ENCODE data around the gene NCK2.

NCK2 gene

GRCh38 chr2:105765415-105766299 lies 20.9 kb downstream of the NCK2 start:
- Histone ChIP-seq H3K9me3 (ENCODE audit: control insufficient read depth, low read length) (no peaks in the 10 kb centered on the region), H2AK5ac (ENCODE audit: low read length, severe bottlenecking) (no peak overlapping the region), H3K4me3 (ENCODE audit: insufficient read depth in 1 of 2, low read depth in 1 of 2, low read length in 2 of 2) (no peak overlapping the region), H3K18ac (ENCODE audit: low read depth in 1 of 2, low read length in 2 of 2) (no peak overlapping the region), H2BK5ac (ENCODE audit: low read depth, low read length, poor library complexity, severe bottlenecking) (no peak overlapping the region), H4K91ac (ENCODE audit: low read length) (no peak overlapping the region), H3K9ac (ENCODE audit: low read length) (no peak overlapping the region), H3K27me3 (ENCODE audit: control insufficient read depth in 1 of 2, insufficient read depth in 1 of 2, low read length in 2 of 2) (no peaks in the 10 kb centered on the region), H3K36me3 (ENCODE audit: control insufficient read depth in 1 of 2, insufficient read depth in 2 of 2, low read depth in 1 of 2, low read length in 2 of 2) (peaks cover 0 to 6% of the 10 kb centered on the region in 2 experiments), H2BK12ac (ENCODE audit: low read length in 2 of 2) (no peak overlapping the region), H3K27ac (ENCODE audit: low read length, poor library complexity, severe bottlenecking) (no peak overlapping the region), H3K14ac (ENCODE audit: low read length in 2 of 2) (no peak overlapping the region), H2AFZ (ENCODE audit: low read depth, low read length) (no peak overlapping the region), H3K4me2 (ENCODE audit: low read length, poor library complexity, severe bottlenecking) (no peak overlapping the region), H4K8ac (ENCODE audit: low read length) (no peak overlapping the region), H2BK120ac (ENCODE audit: low read depth, low read length) (no peak overlapping the region), H3K79me1 (replicated peaks; ENCODE audit: low read length, poor library complexity, severe bottlenecking) (peaks cover 34% of the 10 kb centered on the region), H2BK15ac (ENCODE audit: low read depth, poor library complexity, severe bottlenecking) (no peak overlapping the region), H3K4ac (ENCODE audit: low read depth in 1 of 2, low read length in 2 of 2) (no peak overlapping the region), H3K4me1 (ENCODE audit: control insufficient read depth, insufficient read depth, low read depth, low read length) (peaks cover 32% of the 10 kb centered on the region), H3K23ac (ENCODE audit: low read length in 2 of 2) (no peak overlapping the region)
- WGBS, result 90% methylated on average over 7 of the region's 10 CpGs
- no peak for DNase-seq

- H3K4me2 ChIP-seq (ENCODE audit: low read length, poor library complexity, severe bottlenecking), result no peak overlapping the region
- no peak overlapping the region for H2BK15ac ChIP-seq (ENCODE audit: low read depth, poor library complexity, severe bottlenecking)
- H3K23ac ChIP-seq (ENCODE audit: low read length in 2 of 2), result no peak overlapping the region
- no peak overlapping the region for H3K27ac ChIP-seq (ENCODE audit: low read length, poor library complexity, severe bottlenecking)
- no peak overlapping the region for H3K9ac ChIP-seq (ENCODE audit: low read length)
- no peak overlapping the region for H3K14ac ChIP-seq (ENCODE audit: low read length in 2 of 2)
- no peak overlapping the region for H3K18ac ChIP-seq (ENCODE audit: low read depth in 1 of 2, low read length in 2 of 2)
- H2BK5ac ChIP-seq (ENCODE audit: low read depth, low read length, poor library complexity, severe bottlenecking), result no peak overlapping the region
- DNase-seq, result no peak
- H3K4ac ChIP-seq (ENCODE audit: low read depth in 1 of 2, low read length in 2 of 2), result no peak overlapping the region
- H3K36me3 ChIP-seq (ENCODE audit: control insufficient read depth in 1 of 2, insufficient read depth in 2 of 2, low read depth in 1 of 2, low read length in 2 of 2), result peaks cover 0 to 6% of the 10 kb centered on the region in 2 experiments
- H2AFZ ChIP-seq (ENCODE audit: low read depth, low read length), result no peak overlapping the region
- H3K79me1 ChIP-seq (replicated peaks; ENCODE audit: low read length, poor library complexity, severe bottlenecking), result peaks cover 28% of the 10 kb centered on the region
- H4K8ac ChIP-seq (ENCODE audit: low read length), result no peak overlapping the region
- H2BK12ac ChIP-seq (ENCODE audit: low read length in 2 of 2), result no peak overlapping the region
- no peak overlapping the region for H4K91ac ChIP-seq (ENCODE audit: low read length)
- no peak overlapping the region for H2BK120ac ChIP-seq (ENCODE audit: low read depth, low read length)
- peaks cover 29% of the 10 kb centered on the region for H3K4me1 ChIP-seq (ENCODE audit: control insufficient read depth, insufficient read depth, low read depth, low read length)
- H3K27me3 ChIP-seq (ENCODE audit: control insufficient read depth in 1 of 2, insufficient read depth in 1 of 2, low read length in 2 of 2), result no peaks in the 10 kb centered on the region
- no peak overlapping the region for H3K4me3 ChIP-seq (ENCODE audit: insufficient read depth in 1 of 2, low read depth in 1 of 2, low read length in 2 of 2)
- no peak overlapping the region for H2AK5ac ChIP-seq (ENCODE audit: low read length, severe bottlenecking)
- 100% methylated on average over 3 of the region's 7 CpGs for WGBS
- no peaks in the 10 kb centered on the region for H3K9me3 ChIP-seq (ENCODE audit: control insufficient read depth, low read length)
Measured at GRCh38 chr2:105766300-105766866, 21.7 kb downstream of the NCK2 start.

DNA sequence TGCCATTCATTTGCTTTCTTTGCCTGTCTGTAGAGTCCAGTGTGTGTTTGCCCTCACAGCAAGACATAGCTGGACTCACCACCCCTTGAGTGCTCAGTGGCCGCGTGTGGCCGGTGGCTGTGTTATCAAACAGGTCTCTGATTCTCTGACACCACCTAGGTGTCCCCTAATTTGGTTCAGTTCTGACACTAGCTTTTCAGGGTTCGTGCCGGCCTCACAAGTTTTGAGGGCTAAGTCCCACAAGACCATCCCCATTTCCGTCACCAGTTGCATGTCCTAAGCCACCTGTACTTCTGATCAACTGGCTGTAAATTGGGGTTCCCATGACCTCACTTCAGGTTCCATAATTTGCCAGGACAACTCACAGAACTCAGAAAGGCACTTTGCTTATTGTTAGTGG lies 23.5 kb downstream of the NCK2 start:
- no peak overlapping the region for H3K14ac ChIP-seq (ENCODE audit: low read length in 2 of 2)
- 92% methylated on average over 6 of the region's 6 CpGs for WGBS
- H2AK5ac ChIP-seq (ENCODE audit: low read length, severe bottlenecking), result peak overlapping the region; percentile 60
- H4K91ac ChIP-seq (ENCODE audit: low read length), result no peak overlapping the region
- no peak overlapping the region for H3K4ac ChIP-seq (ENCODE audit: low read depth in 1 of 2, low read length in 2 of 2)
- no peak overlapping the region for H3K27ac ChIP-seq (ENCODE audit: low read length, poor library complexity, severe bottlenecking)
- H2AFZ ChIP-seq (ENCODE audit: low read depth, low read length), result no peak overlapping the region
- H3K9me3 ChIP-seq (ENCODE audit: control insufficient read depth, low read length), result no peaks in the 10 kb centered on the region
- no peak for DNase-seq
- peaks cover 32% of the 10 kb centered on the region for H3K4me1 ChIP-seq (ENCODE audit: control insufficient read depth, insufficient read depth, low read depth, low read length)
- H2BK120ac ChIP-seq (ENCODE audit: low read depth, low read length), result no peak overlapping the region
- H3K4me2 ChIP-seq (ENCODE audit: low read length, poor library complexity, severe bottlenecking), result no peak overlapping the region
- H2BK15ac ChIP-seq (ENCODE audit: low read depth, poor library complexity, severe bottlenecking), result no peak overlapping the region
- peaks cover 29% of the 10 kb centered on the region for H3K79me1 ChIP-seq (replicated peaks; ENCODE audit: low read length, poor library complexity, severe bottlenecking)
- no peak overlapping the region for H2BK5ac ChIP-seq (ENCODE audit: low read depth, low read length, poor library complexity, severe bottlenecking)
- H4K8ac ChIP-seq (ENCODE audit: low read length), result no peak overlapping the region
- peaks cover 0 to 6% of the 10 kb centered on the region in 2 experiments for H3K36me3 ChIP-seq (ENCODE audit: control insufficient read depth in 1 of 2, insufficient read depth in 2 of 2, low read depth in 1 of 2, low read length in 2 of 2)
- no peak overlapping the region for H2BK12ac ChIP-seq (ENCODE audit: low read length in 2 of 2)
- no peak overlapping the region for H3K18ac ChIP-seq (ENCODE audit: low read depth in 1 of 2, low read length in 2 of 2)
- H3K9ac ChIP-seq (ENCODE audit: low read length), result no peak overlapping the region
- H3K23ac ChIP-seq (ENCODE audit: low read length in 2 of 2), result peak overlapping the region in 1 of 2 experiments; percentile 38
- H3K4me3 ChIP-seq (ENCODE audit: insufficient read depth in 1 of 2, low read depth in 1 of 2, low read length in 2 of 2), result no peak overlapping the region
- H3K27me3 ChIP-seq (ENCODE audit: control insufficient read depth in 1 of 2, insufficient read depth in 1 of 2, low read length in 2 of 2), result no peaks in the 10 kb centered on the region

DNA sequence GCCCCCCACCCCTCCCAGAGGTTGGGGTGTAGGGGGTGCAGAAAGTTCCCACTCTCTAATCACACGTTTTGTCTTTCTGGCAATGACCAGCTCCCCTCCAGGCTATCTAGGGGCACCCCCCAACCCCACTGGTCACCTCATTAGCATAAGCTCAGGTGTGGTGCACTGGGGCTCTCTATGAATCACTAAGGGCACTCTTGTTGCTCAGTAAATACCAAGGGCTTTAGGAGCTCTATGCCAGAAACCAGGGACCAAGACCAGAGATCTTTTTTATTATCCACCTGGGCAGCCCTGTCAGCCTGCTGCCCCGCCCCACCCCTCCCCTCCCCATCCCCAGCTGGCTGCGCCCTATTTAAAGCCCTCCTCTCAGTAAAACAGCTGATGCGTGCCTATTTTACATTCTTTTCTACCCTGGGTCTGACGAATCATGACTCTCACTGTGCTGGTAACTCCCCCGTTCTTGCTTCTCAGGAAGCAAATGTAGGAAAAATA lies 24.3 kb downstream of the NCK2 start:
- Histone ChIP-seq H2BK120ac (ENCODE audit: low read depth, low read length) (no peak overlapping the region), H3K79me1 (replicated peaks; ENCODE audit: low read length, poor library complexity, severe bottlenecking) (peaks cover 31% of the 10 kb centered on the region), H4K8ac (ENCODE audit: low read length) (no peak overlapping the region), H3K18ac (ENCODE audit: low read depth in 1 of 2, low read length in 2 of 2) (no peak overlapping the region), H3K4me3 (ENCODE audit: insufficient read depth in 1 of 2, low read depth in 1 of 2, low read length in 2 of 2) (no peak overlapping the region), H3K9ac (ENCODE audit: low read length) (no peak overlapping the region), H2BK5ac (ENCODE audit: low read depth, low read length, poor library complexity, severe bottlenecking) (no peak overlapping the region), H2BK15ac (ENCODE audit: low read depth, poor library complexity, severe bottlenecking) (no peak overlapping the region), H3K27me3 (ENCODE audit: control insufficient read depth in 1 of 2, insufficient read depth in 1 of 2, low read length in 2 of 2) (no peaks in the 10 kb centered on the region), H3K27ac (ENCODE audit: low read length, poor library complexity, severe bottlenecking) (no peak overlapping the region), H3K4me1 (ENCODE audit: control insufficient read depth, insufficient read depth, low read depth, low read length) (peaks cover 34% of the 10 kb centered on the region), H3K4ac (ENCODE audit: low read depth in 1 of 2, low read length in 2 of 2) (no peak overlapping the region), H2AK5ac (ENCODE audit: low read length, severe bottlenecking) (no peak overlapping the region), H3K23ac (ENCODE audit: low read length in 2 of 2) (no peak overlapping the region), H3K36me3 (ENCODE audit: control insufficient read depth in 1 of 2, insufficient read depth in 2 of 2, low read depth in 1 of 2, low read length in 2 of 2) (peaks cover 0 to 8% of the 10 kb centered on the region in 2 experiments), H3K9me3 (ENCODE audit: control insufficient read depth, low read length) (no peaks in the 10 kb centered on the region), H2BK12ac (ENCODE audit: low read length in 2 of 2) (no peak overlapping the region), H2AFZ (ENCODE audit: low read depth, low read length) (no peak overlapping the region), H4K91ac (ENCODE audit: low read length) (no peak overlapping the region), H3K4me2 (ENCODE audit: low read length, poor library complexity, severe bottlenecking) (no peak overlapping the region), H3K14ac (ENCODE audit: low read length in 2 of 2) (no peak overlapping the region)
- peak; percentile 38 for DNase-seq
- 89% methylated on average over 4 of the region's 6 CpGs for WGBS

All from mesenchymal stem cell (in vitro differentiated cells and primary cell).